ENCODE data around the gene SLC8A1.

GRCh38 chr2:40138314-40138713 lies 313.6 kb downstream of the SLC8A1 start:
- TF ChIP-seq POLR2A (IDR thresholded peaks at IDR 0.05; ENCODE audit: extremely low read depth, insufficient read length) (no peak), CTCF (IDR thresholded peaks at IDR 0.05; ENCODE audit: low read depth, low read length) (no peak)
- TF ChIP-seq, protein P1, sequence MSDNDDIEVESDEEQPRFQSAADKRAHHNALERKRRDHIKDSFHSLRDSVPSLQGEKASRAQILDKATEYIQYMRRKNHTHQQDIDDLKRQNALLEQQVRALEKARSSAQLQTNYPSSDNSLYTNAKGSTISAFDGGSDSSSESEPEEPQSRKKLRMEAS (IDR thresholded peaks at IDR 0.05; ENCODE audit: low read depth, low read length), result no peak
